GM18505 (cell line): ENCODE data around the gene RDH5.

ENCODE experiments used
- ATAC-seq: cut with Tn5 transposase; IDR thresholded peaks from one replicate; pipeline ENCODE4 v1.9.1; 2021; ENCODE audit not compliant: unreplicated experiment
- POLR2A ChIP-seq: IDR thresholded peaks from 4 replicates; pipeline ENCODE4 v1.6.1; 2011; ENCODE audit warnings: borderline replicate concordance; ENCODE audit not compliant: insufficient read depth, insufficient read length; ENCODE audit errors: extremely low read depth

Gene RDH5

DNA sequence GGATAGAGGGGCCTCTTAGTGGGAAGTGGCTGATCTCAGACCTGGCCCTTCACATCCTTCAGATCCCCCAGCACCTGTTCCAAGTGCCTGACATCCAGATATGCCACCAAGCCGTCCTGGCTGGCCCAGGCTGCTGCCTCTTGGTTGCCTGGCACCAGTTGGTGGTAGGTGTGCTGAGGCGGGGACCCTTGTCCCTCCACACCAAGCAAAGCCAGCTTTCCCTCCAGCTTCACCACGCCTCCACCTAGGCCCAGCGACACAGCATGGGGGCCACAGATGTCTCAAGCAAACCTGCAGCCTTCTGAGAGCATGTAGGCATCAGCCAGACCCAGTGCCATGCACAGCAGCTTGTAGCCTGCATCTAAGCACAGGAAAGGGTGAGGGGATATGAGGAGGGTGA is 12.1 kb downstream of the RDH5 start:
- ATAC-seq, result no peak
- TF ChIP-seq POLR2A, result no peak

DNA sequence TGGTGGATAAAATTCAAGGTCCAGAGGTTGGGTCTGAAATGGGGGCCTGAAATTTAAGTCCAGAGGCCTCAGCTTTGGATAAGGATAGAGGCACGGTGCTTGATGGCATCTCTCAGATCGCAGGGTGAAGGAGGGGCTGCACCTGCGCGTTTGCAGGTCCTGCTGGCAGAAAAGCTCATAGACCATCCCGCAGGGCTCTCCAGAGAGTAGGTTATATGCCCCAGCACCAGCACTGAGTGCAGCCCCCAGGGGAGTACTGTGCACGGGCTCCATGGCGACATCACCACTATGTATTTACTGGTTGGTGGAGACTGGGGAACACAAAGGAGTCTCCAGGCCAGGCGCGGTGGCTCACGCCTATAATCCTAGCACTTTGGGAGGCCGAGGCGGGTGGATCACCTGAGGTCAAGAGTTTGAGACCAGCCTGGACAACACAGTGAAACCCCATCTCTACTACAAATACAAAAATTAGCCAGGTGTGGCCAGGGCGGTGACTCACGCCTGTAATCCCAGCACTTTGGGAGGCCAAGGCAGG is 12.9 kb downstream of the RDH5 start:
- no peak for ATAC-seq
- TF ChIP-seq POLR2A, result no peak

DNA sequence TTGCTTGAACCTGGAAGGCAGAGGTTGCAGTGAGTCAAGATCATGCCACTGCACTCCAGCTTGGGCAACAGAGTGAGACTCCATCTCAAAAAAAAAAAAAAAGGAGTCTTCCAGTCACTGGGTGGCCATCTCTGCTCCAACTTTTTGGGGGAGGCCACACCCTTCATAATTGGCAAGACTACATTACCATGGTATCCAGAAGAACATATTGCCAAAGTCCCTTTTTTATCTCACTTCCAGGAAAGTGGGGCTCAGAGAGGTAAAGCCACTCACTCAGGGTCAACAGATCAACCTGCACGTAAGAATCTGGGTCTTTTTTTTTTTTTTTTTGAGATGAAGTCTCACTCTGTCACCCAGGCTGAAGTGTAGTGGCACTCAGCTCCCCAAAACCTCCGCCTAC is 13.7 kb downstream of the RDH5 start:
- no peak for TF ChIP-seq POLR2A
- no peak for ATAC-seq

DNA sequence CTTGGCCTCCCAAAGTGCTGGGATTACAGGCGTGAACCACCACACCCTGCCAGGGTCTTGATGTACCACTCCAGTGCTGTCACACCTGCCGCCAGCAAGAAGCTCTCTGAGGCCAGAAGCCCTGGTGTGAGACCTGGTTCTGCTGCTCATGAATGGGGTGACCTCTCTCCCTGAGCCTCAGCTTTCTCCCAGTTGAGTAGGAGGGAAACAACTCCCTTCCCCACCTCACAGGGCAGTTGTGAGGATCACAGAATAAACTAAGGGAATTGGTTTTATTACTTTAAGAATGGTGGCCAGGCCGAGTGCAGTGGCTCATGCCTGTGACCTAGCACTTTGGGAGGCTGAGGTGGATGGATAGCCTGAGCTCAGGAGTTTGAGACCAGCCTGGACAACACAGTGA is 14.4 kb downstream of the RDH5 start:
- no peak for TF ChIP-seq POLR2A
- ATAC-seq, result no peak

DNA sequence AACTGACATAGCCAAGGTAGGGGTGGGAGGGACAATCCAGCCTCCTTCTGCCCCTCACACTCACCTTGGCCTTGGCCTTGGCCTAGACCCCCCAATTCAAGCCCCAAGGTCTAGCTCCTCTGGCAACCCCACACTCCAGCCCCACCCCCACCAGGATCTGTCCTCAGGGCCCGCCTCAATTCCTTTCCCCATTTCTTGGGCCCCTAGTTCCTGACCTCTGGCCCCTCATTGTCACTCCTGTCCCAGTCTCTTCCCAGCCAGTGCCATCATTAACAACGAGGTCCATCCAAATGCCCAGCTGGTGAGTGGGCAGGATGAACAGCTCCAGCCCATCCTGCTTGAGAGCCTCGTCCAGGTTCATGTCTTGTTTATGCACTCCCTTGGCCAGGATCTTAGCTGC is 15.9 kb downstream of the RDH5 start:
- ATAC-seq, result no peak
- no peak for TF ChIP-seq POLR2A

DNA sequence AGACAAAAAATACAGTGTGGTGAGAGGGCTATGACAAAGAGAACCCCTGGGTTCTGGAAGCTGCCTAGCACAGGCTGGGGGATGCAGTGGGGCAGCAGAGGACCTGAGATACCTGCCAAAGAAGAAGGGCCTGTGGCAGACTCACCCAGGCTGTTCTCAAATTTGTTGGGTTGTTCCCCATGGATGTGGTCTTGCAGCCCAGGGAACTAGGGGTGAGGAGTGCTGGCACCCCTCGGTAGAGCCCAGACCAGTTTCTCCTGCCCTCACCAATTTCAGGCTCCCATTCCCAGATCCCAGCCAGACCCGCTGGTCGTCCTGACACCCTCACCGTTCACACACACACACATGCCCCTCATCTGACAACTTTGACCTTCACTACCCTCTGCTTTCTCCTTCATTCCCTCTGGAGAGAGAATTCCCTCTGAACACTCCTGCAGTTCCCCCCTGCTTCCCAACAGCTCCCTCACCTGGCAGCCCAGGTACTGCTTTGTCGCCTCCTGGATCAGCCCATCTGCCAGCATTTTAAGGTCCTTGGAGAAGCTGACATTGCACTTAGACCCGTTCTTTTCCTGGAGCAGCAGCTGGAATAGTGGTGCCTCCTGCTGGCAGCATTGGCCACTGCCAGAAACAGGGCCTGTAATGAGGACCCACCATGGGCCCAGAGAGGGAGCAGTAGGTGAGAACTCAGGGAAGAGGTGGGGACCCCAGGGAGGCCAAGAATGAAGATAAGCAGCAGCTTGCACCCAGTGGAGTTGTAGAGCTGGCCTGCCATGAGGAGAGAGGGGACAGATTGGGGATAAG is 16.8 kb downstream of the RDH5 start:
- TF ChIP-seq POLR2A, result no peak
- ATAC-seq, result no peak

DNA sequence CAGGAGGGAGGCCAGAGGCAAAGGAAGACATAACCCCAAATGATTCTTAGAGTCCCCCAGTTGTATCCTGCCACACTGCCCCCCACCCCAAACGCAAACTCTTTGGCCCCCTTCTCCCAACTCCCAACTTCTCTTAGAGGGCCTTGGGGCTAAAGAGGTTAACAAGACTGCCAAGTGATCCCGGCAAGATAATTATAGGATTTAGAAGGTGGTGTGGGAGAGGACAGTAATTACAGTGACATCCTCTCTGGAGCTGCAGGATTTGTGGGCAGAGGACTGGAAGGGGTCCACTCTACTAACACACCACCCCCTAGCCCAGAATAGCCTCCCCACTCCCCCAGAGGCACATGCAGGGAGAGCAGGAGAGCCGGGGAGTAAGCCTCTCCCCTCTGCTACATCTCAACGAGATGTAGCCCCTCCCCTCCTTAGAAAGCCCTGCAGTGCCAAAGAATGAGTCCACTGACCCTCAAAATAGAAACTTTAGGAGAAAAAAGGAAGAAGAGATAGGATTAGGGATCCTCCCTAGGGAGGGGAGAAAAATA is 17.5 kb downstream of the RDH5 start:
- no peak for TF ChIP-seq POLR2A
- peak; percentile 8 for ATAC-seq

DNA sequence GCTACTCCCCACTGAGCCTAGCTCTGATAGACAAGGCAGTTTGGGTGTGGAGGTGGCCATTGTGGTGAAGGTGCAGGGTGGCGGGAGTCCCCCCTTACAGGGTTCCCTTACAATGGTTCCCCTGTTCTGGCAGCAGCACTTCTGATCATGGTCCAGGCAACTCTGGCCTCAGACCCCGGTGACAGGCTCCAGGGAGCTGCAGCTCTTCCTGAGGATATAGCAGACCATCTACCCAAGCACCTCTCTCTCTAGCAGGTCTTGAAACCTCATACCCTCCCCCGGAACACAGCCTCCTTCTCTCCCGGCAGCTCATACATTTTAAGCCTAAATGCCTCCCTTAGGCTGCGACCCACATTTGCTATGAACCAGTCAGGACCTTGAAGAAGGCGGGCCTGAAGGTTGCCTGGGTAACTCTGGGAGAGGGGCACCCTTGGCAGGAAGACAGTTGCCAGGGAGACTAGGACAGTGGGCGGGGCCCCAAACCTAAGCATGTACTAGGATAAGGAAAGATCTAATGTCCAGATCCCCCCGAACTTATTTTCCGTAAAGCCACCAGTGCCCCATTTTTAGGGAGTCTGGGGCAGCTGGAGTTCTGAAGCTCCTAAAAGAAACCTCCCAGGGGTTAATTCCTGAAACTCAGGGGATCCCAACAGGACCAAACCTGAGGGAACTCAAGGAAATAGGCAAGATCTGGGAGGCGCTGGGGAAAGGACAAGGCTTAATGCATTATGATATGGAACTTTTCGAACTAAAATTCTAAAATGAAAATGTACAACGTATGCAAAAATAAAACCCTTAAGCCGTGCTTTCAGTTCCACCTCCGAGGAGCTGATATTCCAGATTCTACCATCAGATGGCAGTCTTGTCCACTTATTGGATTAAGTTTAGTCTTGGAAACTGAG is 18.2 kb downstream of the RDH5 start:
- ATAC-seq, result peak; percentile 77
- TF ChIP-seq POLR2A, result peak; percentile 27

DNA sequence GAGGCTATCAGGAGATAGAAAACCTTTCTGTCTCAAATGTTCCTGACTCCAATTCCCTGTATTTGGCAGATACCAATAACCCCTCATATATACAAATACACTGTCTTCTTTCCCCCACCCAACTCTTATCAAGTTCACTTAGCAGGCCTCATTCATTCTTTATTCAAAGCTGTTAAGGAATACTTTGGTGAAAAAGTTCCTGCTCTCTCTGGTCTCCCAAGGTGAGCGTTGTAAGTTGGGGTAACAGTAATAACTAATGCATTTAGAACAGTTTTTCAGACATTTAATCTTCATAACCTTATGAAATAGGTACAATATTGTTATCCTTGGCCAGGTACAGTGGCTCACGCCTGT is 18.8 kb downstream of the RDH5 start:
- TF ChIP-seq POLR2A, result no peak
- ATAC-seq, result no peak

DNA sequence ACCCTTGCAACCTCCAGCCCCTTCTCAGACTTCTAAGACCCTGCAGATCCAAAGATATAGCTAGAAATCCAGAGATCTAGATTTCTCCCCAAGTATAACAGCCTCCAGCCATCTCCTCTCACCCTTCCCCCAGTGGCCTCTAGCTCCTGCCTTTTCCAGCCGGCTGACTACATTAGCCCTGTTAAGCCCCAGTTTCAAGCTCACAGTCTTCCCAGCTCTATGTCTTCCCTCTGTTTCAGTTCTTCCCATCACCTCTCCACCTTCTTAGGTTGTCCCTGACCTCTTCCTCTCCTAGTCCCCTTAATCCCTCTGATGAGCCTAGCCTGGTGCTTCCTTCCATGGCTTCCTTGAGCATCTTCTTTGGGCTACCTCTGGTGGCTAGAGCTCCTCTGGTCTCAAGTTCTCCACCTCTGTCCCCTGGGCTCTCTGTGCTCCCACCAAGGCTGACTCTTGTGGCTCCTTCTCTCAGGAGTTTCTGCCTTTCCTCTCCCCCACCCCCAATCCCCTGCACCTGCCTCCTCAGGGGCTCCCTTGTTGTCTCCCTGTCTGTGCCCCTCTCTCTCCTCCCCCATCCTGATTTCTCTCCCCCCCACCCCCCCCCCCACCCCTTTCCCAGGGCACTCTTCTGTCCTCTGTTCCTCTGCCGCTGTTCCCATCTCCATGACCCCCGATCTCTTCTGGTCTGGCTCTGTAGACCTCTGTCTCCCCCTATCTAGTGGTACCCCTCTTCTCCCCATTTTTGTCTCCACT is 21.9 kb downstream of the RDH5 start:
- no peak for TF ChIP-seq POLR2A
- no peak for ATAC-seq

DNA sequence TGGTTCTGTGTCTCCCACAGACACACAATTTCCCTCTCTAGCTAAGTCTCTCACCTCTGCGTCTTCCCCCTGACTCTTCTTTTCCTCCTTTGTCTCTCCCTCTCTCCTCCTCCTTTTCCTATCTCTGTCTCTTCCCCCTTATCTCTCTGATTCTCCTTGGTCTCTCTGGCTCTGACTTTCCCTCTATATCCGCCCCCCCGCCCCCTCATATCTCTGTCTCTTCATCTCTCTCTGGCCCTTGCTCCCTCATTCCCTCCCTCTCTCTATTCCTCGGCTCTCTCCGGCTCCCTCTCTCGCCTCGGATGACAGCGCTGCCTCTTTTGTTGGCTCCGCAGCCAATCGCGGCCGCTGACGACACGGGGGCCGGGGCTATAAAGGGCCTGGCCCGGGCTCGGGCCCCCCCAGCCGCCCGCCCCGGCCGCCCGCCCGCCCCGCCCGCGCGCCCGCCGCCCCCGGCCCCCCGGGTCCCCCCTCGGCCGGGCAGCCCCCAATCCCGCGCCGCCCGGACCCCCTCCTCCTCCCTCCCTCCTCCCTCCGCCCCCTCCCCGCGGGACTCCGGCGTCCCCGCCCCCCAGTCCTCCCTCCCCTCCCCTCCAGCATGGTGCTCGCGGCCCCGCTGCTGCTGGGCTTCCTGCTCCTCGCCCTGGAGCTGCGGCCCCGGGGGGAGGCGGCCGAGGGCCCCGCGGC is 22.7 kb downstream of the RDH5 start, which contains the start of gene GDF11:
TSS of gene GDF11 (plus strand) at position 404 of the 687 bp plus-strand sequence. CDS start at position 599, 195 bp downstream.
- no peak for TF ChIP-seq POLR2A

More for the DNA sequence above, 22.7 kb downstream of the RDH5 start, which contains the start of gene GDF11:
- peak; percentile 38 for ATAC-seq
